H1 (cell line): Measurements from ENCODE around the gene SLC25A6. TPM values are rescaled to one million over a fixed set of nuclear protein-coding genes. Genes with fewer than 3 reads are reported as not detected.

Experiments
- FOSL1 ChIP-seq: IDR thresholded peaks from 2 replicates; pipeline ENCODE4 v1.6.1; 2011; ENCODE audit warnings: mild to moderate bottlenecking, low read depth, low read length, moderate library complexity; ENCODE audit not compliant: insufficient read depth
- MAX ChIP-seq: IDR thresholded peaks from 2 replicates; pipeline ENCODE4 v1.6.1; 2012; ENCODE audit warnings: inconsistent platforms
- SIRT6 ChIP-seq: IDR thresholded peaks from one replicate; pipeline ENCODE4 v1.7.1; 2012; ENCODE audit warnings: low read length, inconsistent platforms
- ZNF274 ChIP-seq: IDR thresholded peaks from 2 replicates; pipeline ENCODE4 v1.7.0; 2012; ENCODE audit warnings: low read length, borderline replicate concordance; ENCODE audit errors: extremely low read depth
- polyA plus RNA-seq, 7 experiments: library from polyadenylated mRNA; depleted of rRNA in 3 of 7; stranded (reverse) in 5 of 7; unstranded in 2 of 7; fragments of >200 nt in 5 of 7; fragments of 200-250 nt in 2 of 7; gene quantifications; 1 replicate in 5 of 7; 2 replicates in 1 of 7; 4 replicates in 1 of 7; pipeline versions ENCODE4 v1.2.1 to v1.2.3, GENCODE V29; 2011 to 2013; ENCODE audit warnings: missing spikeins in 2 of 7, mixed read lengths in 2 of 7
- total RNA-seq: library from RNA; stranded (reverse); fragmentation: NEBNext Ultra II Directional; extraction: Animal tissue kit (Norgen Biotek cat#: 25700); gene quantifications from 2 replicates; pipeline ENCODE4 v1.2.1, GENCODE V29; 2021

The SLC25A6 gene
- total and polyA plus RNA-seq, 2 of the 8 experiments (the other 6 are each of a cell fraction or from before 2014, with no cell fraction given): 487 to 1,220 TPM

GRCh38 chrX:1385253-1386223 is 6.4 kb downstream of the SLC25A6 start (continued):
- no peak for TF ChIP-seq MAX
- no peak for TF ChIP-seq ZNF274
- no peak for TF ChIP-seq SIRT6
- TF ChIP-seq FOSL1: no peak
